Fibroblast of pulmonary artery (primary cell): ENCODE measurements around the gene RPTOR.

Experiments used
- DNase-seq: peaks from one replicate; pipeline ENCODE4 v3.0.0-alpha.2; 2010; ENCODE audit warnings: low read depth
- H3K4me3 ChIP-seq: replicated peaks from 2 replicates; pipeline ENCODE4 v1.5.1; 2011; ENCODE audit warnings: low read depth, mild to moderate bottlenecking, control low read depth, low read length, moderate library complexity
- CTCF ChIP-seq: IDR thresholded peaks from 2 replicates; pipeline ENCODE4 v1.5.1; 2011; ENCODE audit warnings: mild to moderate bottlenecking, control low read depth, low read length, inconsistent platforms; ENCODE audit errors: missing control alignments

The RPTOR gene

GRCh38 chr17:80649200-80649644 lies 104.6 kb downstream of the RPTOR start:
- no peak overlapping the region for H3K4me3 ChIP-seq
- DNase-seq: no peak

GRCh38 chr17:80649672-80650330 lies 105.2 kb downstream of the RPTOR start:
- TF ChIP-seq CTCF: peak; percentile 61
- H3K4me3 ChIP-seq: no peak overlapping the region
- DNase-seq: peak; percentile 96

More at GRCh38 chr17:80649200-80649644, 104.6 kb downstream of the RPTOR start:
- no peak for TF ChIP-seq CTCF

GRCh38 chr17:80650331-80650672 lies 105.7 kb downstream of the RPTOR start:
- H3K4me3 ChIP-seq: no peak overlapping the region
- TF ChIP-seq CTCF: no peak
- DNase-seq: no peak

- DNase-seq: no peak
- H3K4me3 ChIP-seq: no peak overlapping the region
- no peak for TF ChIP-seq CTCF
These were observed 106.3 kb downstream of the RPTOR start for GRCh38 chr17:80650751-80651518.

GRCh38 chr17:80652756-80653330 lies 108.2 kb downstream of the RPTOR start:
- no peak for TF ChIP-seq CTCF
- H3K4me3 ChIP-seq: no peak overlapping the region
- no peak for DNase-seq

GRCh38 chr17:80653856-80654255 lies 109.2 kb downstream of the RPTOR start:
- no peak for TF ChIP-seq CTCF
- H3K4me3 ChIP-seq: no peak overlapping the region
- no peak for DNase-seq
